H9 (cell line): ENCODE data around the gene UBE2E1. TPM values are rescaled to one million over a fixed set of nuclear protein-coding genes. Genes with fewer than 3 reads are reported as not detected.
A peak's percentile ranks its signal among the peaks of the same experiment; 100 is the strongest.

Source experiments
- DNase-seq: peaks from one replicate; pipeline ENCODE4 v3.0.0-alpha.2; 2017
- H2AFZ ChIP-seq: one replicate; pipeline ENCODE4 v1.6.1; 2013; ENCODE audit warnings: mild to moderate bottlenecking, low read length, control low read depth, moderate library complexity
- H2AK5ac ChIP-seq: 2 replicates; pipeline ENCODE4 v1.6.1; 2013; ENCODE audit warnings: low read length, control low read depth, mixed read lengths; ENCODE audit not compliant: insufficient read length
- H2BK120ac ChIP-seq: one replicate; pipeline ENCODE4 v1.6.1; 2013; ENCODE audit warnings: low read depth, mild to moderate bottlenecking, low read length, control low read depth, inconsistent platforms; ENCODE audit not compliant: poor library complexity, severe bottlenecking
- H2BK12ac ChIP-seq: 2 replicates; pipeline ENCODE4 v1.6.1; 2013; ENCODE audit warnings: low read length, control low read depth, mixed read lengths, low read depth; ENCODE audit not compliant: insufficient read length
- H2BK15ac ChIP-seq: 2 replicates; pipeline ENCODE4 v1.6.1; 2013; ENCODE audit warnings: low read depth, low read length, control low read depth
- H2BK20ac ChIP-seq: one replicate; pipeline ENCODE4 v1.6.1; 2013; ENCODE audit warnings: low read depth, mild to moderate bottlenecking, low read length, control low read depth, inconsistent platforms; ENCODE audit not compliant: poor library complexity, severe bottlenecking
- H2BK5ac ChIP-seq: 2 replicates; pipeline ENCODE4 v1.6.1; 2013; ENCODE audit warnings: low read length, control low read depth, mixed read lengths; ENCODE audit not compliant: insufficient read length
- H3K14ac ChIP-seq: 2 replicates; pipeline ENCODE4 v1.6.1; 2013; ENCODE audit warnings: low read length, control low read depth; ENCODE audit not compliant: insufficient read depth
- H3K18ac ChIP-seq: 2 replicates; pipeline ENCODE4 v1.6.1; 2013; ENCODE audit warnings: low read depth, mild to moderate bottlenecking, mixed read lengths, low read length, control low read depth; ENCODE audit not compliant: insufficient read length
- H3K23ac ChIP-seq: 2 replicates; pipeline ENCODE4 v1.6.1; 2013; ENCODE audit warnings: low read length, control low read depth, mixed read lengths, low read depth; ENCODE audit not compliant: insufficient read length
- H3K23me2 ChIP-seq: 2 replicates; pipeline ENCODE4 v1.6.1; 2013; ENCODE audit warnings: low read depth, mild to moderate bottlenecking, mixed read lengths, low read length, control low read depth; ENCODE audit not compliant: insufficient read length, poor library complexity, severe bottlenecking
- H3K27ac ChIP-seq: 2 replicates; pipeline ENCODE4 v1.5.1; 2013; ENCODE audit warnings: low read length, control low read depth, mixed read lengths, low read depth; ENCODE audit not compliant: insufficient read length
- H3K27me3 ChIP-seq: 2 replicates; pipeline ENCODE4 v1.6.1; 2013; ENCODE audit warnings: low read length, control low read depth, inconsistent platforms; ENCODE audit not compliant: insufficient read depth
- H3K4ac ChIP-seq: 2 replicates; pipeline ENCODE4 v1.6.1; 2013; ENCODE audit warnings: low read depth, mild to moderate bottlenecking, control low read depth, inconsistent platforms, low read length, moderate library complexity
- H3K4me1 ChIP-seq: 2 replicates; pipeline ENCODE4 v1.6.1; 2013; ENCODE audit warnings: low read length, control low read depth, inconsistent platforms; ENCODE audit not compliant: insufficient read depth
- H3K4me2 ChIP-seq: 2 replicates; pipeline ENCODE4 v1.6.1; 2013; ENCODE audit warnings: low read length, control low read depth, mixed read lengths; ENCODE audit not compliant: insufficient read length, insufficient read depth
- H3K56ac ChIP-seq: 2 replicates; pipeline ENCODE4 v1.6.1; 2013; ENCODE audit warnings: low read depth, mild to moderate bottlenecking, mixed read lengths, low read length, control low read depth; ENCODE audit not compliant: insufficient read length
- H3K79me1 ChIP-seq: 2 replicates; pipeline ENCODE4 v1.6.1; 2013; ENCODE audit warnings: low read depth, mild to moderate bottlenecking, moderate library complexity, low read length, control low read depth, inconsistent platforms; ENCODE audit not compliant: insufficient read depth, poor library complexity, severe bottlenecking
- H3K79me2 ChIP-seq: 2 replicates; pipeline ENCODE4 v1.6.1; 2013; ENCODE audit warnings: low read length, control low read depth, inconsistent platforms; ENCODE audit not compliant: insufficient read depth
- H3K9ac ChIP-seq: 2 replicates; pipeline ENCODE4 v1.6.1; 2013; ENCODE audit warnings: low read length, control low read depth, mixed read lengths; ENCODE audit not compliant: insufficient read length; ENCODE audit errors: extremely low read depth
- H3K9me3 ChIP-seq: one replicate; pipeline ENCODE4 v1.6.1; 2013; ENCODE audit warnings: low read depth, low read length, inconsistent platforms; ENCODE audit not compliant: control insufficient read depth
- H3T11ph ChIP-seq: one replicate; pipeline ENCODE4 v1.6.1; 2013; ENCODE audit warnings: mild to moderate bottlenecking, low read length, control low read depth, inconsistent platforms
- H4K20me1 ChIP-seq: one replicate; pipeline ENCODE4 v1.6.1; 2013; ENCODE audit not compliant: control insufficient read depth, insufficient read length, insufficient read depth
- H4K5ac ChIP-seq: 2 replicates; pipeline ENCODE4 v1.6.1; 2013; ENCODE audit warnings: low read depth, mild to moderate bottlenecking, mixed read lengths, low read length, control low read depth; ENCODE audit not compliant: insufficient read length
- H4K8ac ChIP-seq: replicated peaks from 2 replicates; pipeline ENCODE4 v1.6.1; 2013; ENCODE audit warnings: low read length, control low read depth, mixed read lengths, low read depth; ENCODE audit not compliant: insufficient read length
- H4K91ac ChIP-seq: 2 replicates; pipeline ENCODE4 v1.6.1; 2013; ENCODE audit warnings: low read depth, mild to moderate bottlenecking, moderate library complexity, mixed read lengths, low read length, control low read depth; ENCODE audit not compliant: insufficient read length
- H3K27ac Mint-ChIP-seq, 3 experiments: 2 replicates in 2 of 3; 3 replicates in 1 of 3; pipeline ENCODE4 v1.8.0; 2020 to 2021; ENCODE audit warnings: mixed read lengths in 3 of 3, mild to moderate bottlenecking in 1 of 3, moderate library complexity in 1 of 3
- H3K27me3 Mint-ChIP-seq: 2 replicates; pipeline ENCODE4 v1.8.0; 2021; ENCODE audit warnings: low read depth, mild to moderate bottlenecking, moderate library complexity, mixed read lengths
- H3K36me3 Mint-ChIP-seq, 3 experiments: 2 replicates in 2 of 3; 3 replicates in 1 of 3; pipeline ENCODE4 v1.8.0; 2020 to 2021; ENCODE audit warnings: low read depth in 3 of 3, mixed read lengths in 3 of 3; ENCODE audit not compliant: insufficient read depth in 1 of 3
- H3K4me1 Mint-ChIP-seq, 2 experiments: 2 replicates each; pipeline ENCODE4 v1.8.0; 2020; ENCODE audit warnings: mixed read lengths in 2 of 2
- H3K4me3 Mint-ChIP-seq, 2 experiments: 2 replicates in 1 of 2; 3 replicates in 1 of 2; pipeline ENCODE4 v1.8.0; 2020 to 2021; ENCODE audit warnings: mild to moderate bottlenecking in 2 of 2, mixed read lengths in 2 of 2, moderate library complexity in 1 of 2
- H3K9me3 Mint-ChIP-seq, 2 experiments: 2 replicates in 1 of 2; 3 replicates in 1 of 2; pipeline ENCODE4 v1.8.0; 2020; ENCODE audit warnings: mild to moderate bottlenecking in 2 of 2, mixed read lengths in 2 of 2, moderate library complexity in 1 of 2
- CTCF ChIP-seq: fragments of 200-600 bp; sonication (generic); conservative IDR thresholded peaks from 3 replicates; pipeline ENCODE4 v1.8.0; 2021; ENCODE audit warnings: antibody characterized with exemption, mild to moderate bottlenecking
- WGBS: extraction: QIAGEN DNeasy Blood & Tissue Kit; methylation state at CpG from one replicate; pipeline ENCODE4 v1.1.7; 2013; ENCODE audit warnings: missing lambda C conversion rate, low lambda C conversion rate, mixed read lengths; ENCODE audit not compliant: insufficient read length; ENCODE audit errors: extremely low coverage; 5-methylcytosine and 5-hydroxymethylcytosine counted together
- total RNA-seq: library from RNA; stranded (reverse); gene quantifications from 2 replicates; pipeline ENCODE4 v1.2.1, GENCODE V29; 2021

Gene UBE2E1
- total RNA-seq, 1 experiment from 2014 or later, result 142 TPM

DNA sequence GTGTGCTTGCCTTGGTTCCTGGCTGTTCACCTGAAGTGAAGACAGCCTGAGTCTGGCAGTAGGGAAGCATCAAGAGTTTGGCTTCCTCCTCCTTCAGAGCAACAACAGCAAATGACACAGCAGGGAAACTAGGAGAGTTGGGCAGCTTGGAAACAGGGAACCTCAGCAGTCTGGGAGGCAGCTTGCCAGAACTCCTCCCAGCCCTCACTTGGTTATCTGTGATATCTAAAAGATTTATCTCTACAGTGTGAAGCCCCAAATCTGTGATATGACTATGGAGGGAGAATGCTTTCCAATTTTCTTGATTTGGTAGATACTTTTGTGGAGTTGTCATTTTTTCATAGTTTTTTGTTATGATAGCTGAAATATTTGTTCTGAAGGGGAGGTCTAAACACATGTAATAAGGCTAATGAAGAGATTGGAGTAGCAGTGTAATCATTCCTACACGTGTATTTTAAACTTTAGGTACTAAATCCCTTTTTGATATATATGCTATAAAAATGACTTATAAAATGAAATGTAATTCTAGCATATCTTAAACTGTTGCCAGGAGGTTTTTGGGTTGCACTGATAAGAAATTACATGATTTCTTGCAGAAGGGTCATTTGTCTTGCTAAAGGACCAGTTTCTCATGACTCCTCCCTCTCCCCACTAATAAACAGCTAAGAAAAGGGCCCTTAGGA is 20.8 kb downstream of the UBE2E1 start:
- H2BK15ac ChIP-seq, result no peak overlapping the region
- peaks cover 17% of the 10 kb centered on the region for H3K79me2 ChIP-seq
- no peak overlapping the region for H3K23ac ChIP-seq
- H3K4me1 Mint-ChIP-seq, result peaks cover 61 to 69% of the 10 kb centered on the region in 2 experiments
- no peak overlapping the region for H3K56ac ChIP-seq
- H4K91ac ChIP-seq, result no peak overlapping the region
- peaks cover 3% of the 10 kb centered on the region for H3K23me2 ChIP-seq
- peaks cover 9% of the 10 kb centered on the region; the same call in 1 of the 2 replicates for H3K4me1 ChIP-seq
- H4K5ac ChIP-seq, result no peak overlapping the region
- H3K27ac ChIP-seq, result no peak overlapping the region
- H3K9me3 ChIP-seq, result no peaks in the 10 kb centered on the region
- TF ChIP-seq CTCF, result no peak
- peaks cover 0 to 7% (median 4%) of the 10 kb centered on the region in 3 experiments; a peak in 2 of 7 replicates for H3K36me3 Mint-ChIP-seq
- no peak overlapping the region for H2BK20ac ChIP-seq
- no peak overlapping the region for H3K14ac ChIP-seq
- H2BK120ac ChIP-seq, result no peak overlapping the region
- H2BK5ac ChIP-seq, result no peak overlapping the region
- H4K20me1 ChIP-seq, result no peaks in the 10 kb centered on the region
- no peak overlapping the region for H2BK12ac ChIP-seq
- no peak overlapping the region for H3K4me2 ChIP-seq
- H3K27ac Mint-ChIP-seq, result peak overlapping the region in 1 of 3 experiments; percentile 70; a peak in 1 of 7 replicates
- H3K18ac ChIP-seq, result no peak overlapping the region
- no peaks in the 10 kb centered on the region for H3K27me3 Mint-ChIP-seq
- no peak overlapping the region for H4K8ac ChIP-seq
- no peak overlapping the region for H3K4me3 Mint-ChIP-seq
- no peak for DNase-seq
- H3K9ac ChIP-seq, result no peak overlapping the region
- H3T11ph ChIP-seq, result no peak overlapping the region
- no peaks in the 10 kb centered on the region for H3K9me3 Mint-ChIP-seq
- no peak overlapping the region for H3K4ac ChIP-seq
- H3K79me1 ChIP-seq, result peaks cover 7% of the 10 kb centered on the region
- no CpG with 5 or more reads among the region's 1 CpG for WGBS
- H3K27me3 ChIP-seq, result no peaks in the 10 kb centered on the region
- no peak overlapping the region for H2AFZ ChIP-seq
- no peak overlapping the region for H2AK5ac ChIP-seq
